ENCODE results near the gene VMP1.
"Not testable (repeated sequence)": the region's sequence is repeated elsewhere in the genome, so short reads cannot be mapped to it uniquely, and the experiment has no call there.

VMP1 gene

DNA sequence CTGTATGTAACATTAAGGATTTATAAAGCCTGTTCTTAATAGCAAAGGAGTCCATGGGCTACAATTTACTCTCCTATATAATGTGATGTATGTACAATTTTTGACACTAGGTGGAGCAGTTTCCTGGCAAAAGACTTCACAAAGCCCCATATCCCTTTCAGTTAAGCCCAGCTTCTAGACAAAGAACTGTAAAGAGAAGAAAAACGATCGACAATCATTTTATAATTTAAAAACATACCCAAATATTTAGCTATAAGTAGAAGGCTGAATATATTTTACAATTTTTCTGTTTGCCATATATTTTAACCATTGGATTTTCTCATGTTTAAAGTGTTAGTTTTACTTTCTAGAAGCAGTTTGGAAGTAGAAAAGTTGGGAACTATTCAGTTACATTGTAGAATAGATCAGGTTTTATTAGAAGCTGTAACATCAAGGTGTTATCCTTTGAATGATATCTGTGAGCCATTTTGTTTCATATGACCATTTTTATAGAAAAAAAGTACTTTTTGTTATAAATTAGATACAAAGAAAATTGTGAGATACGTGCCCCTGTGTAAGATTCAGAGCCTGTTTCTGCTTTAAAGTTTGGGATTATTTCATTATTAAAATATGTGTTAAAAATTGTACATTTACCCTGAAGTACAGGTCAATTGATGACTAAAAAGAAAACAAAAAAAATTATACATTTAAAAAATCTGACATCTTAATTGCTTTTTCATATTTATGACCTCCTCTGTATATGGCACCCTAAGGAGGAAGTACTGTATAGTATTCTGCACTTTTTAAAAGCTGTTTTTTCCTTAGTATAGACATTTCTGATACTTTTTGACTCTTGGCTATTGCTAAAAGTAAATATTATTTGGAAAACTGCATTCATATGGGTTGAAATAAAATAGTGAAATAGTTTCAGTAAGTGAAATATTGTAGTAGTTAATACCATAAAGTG lies 46.3 kb downstream of the VMP1 start:
- peak in 4 of 58 donors; percentile 2 to 61 (median 28) for DNase-seq

DNA sequence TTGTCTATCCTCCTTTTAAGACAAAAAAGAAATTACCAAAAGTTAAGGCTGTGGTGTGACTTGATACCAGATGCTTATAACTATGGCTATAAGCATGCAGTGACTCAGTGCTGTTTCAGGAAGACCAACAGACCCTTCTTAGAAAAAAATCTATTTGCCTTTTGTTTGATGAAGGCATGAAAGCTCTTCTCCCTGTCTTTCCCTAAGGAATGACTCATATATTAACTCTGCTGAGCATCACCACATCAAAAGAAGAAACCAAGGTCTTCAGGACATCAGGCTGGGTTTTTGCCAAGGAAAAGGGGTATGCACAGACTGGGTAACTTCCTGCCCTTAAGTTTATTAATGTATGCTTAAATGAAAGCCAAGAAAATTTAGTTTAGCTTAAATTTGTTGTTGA lies 47.1 kb downstream of the VMP1 start:
- DNase-seq = no peak

DNA sequence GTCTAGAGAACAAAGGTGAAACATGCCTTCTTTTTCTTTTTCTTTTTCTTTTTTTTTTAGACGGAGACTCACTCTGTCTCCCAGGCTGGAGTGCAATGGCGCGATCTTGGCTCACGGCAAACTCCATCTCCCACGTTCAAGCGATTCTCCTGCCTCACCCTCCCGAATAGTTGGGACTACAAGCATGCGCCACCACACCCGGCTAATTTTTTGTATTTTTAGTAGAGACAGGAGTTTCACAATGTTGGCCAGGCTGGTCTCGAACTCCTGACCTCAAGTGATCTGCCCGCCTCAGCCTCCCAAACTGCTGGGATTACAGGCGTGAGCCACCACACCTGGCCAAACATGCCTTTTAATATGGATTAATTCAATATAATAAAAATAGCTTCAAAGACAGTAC lies 47.6 kb downstream of the VMP1 start:
- DNase-seq = not testable (repeated sequence)

DNA sequence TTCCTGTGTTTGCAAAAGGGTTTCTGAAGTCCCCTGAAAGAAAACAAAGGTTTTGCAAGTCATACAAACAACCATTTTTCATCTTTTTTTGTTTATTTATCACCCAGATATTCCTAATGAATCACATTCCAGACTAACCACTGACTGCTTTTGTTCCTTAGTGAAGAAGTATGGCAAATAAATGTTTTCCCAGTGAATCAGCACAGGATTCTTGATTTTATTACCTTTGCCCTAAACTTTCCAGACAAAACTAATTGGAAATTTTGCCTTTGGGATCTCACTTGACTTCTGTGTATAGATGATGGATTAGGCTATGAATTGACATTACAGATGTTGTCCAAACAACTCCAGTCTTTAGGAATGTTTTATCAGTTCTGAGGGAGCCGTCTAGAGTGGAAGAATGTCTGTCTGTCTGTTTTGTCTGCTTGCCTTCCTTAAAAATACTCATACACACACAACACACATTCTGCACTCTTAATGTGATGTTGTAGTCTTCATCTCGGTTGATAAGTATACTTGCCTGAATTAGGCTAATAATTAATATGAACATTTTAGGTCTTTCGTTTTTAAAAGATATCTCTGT lies 48.9 kb downstream of the VMP1 start:
- no peak for DNase-seq

DNA sequence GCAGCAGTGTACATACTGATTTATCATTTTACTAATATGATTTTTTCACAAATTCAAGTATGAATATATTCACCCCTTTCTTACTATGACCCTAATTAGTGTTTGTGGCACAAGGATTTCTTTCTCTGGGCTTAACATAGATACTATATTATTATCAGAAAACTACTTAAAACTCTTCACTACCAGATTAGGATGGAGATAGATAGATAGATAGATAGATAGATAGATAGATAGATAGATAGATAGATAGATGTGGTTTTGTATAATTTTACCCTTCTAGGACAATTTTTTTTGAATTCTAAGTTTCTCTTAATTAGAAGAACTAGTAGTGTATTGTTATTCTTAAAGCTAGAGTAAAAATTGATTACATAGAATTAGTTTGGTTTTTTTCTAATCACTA lies 49.6 kb downstream of the VMP1 start:
- DNase-seq = no peak

DNA sequence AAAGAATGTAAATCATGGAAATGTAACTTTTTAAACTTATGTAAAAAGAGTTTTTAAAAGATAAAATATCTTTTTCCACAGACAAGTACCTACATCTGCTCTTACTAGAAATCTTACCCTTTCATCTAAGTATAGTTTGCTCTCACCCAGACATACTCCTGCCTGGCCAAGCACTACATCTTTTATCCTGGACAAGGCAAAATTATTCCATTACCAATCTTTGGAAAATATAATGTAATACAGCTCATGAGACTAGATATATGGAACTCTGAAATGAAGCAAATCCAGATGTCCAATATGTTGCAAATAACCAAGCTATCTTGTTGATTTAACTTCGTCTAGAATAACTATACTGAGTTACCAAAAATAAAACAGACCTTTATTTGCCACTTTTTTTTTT lies 50.0 kb downstream of the VMP1 start:
- DNase-seq = no peak

DNA sequence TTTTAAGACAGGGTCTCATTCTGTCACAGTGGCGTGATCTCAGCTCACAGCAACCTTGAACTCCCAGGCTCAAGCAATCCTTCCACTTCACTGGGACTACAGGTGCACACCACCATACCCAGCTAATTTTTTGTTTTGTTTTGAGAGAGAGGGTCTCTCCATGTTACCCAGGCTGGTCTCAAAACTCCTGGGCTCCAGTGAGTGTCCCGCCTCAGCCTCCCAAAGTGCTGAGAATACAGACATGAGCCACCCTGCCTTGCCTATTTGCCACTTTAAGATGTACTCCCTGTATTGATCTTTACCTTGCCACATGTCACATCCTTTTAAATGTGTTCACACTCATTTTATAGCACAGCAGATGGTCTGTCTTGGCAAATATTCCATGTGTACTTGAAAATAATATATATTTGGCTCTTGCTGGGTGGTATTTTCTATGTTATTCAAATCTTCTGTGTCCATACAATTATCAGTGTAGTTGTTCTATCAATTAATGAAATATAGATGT lies 50.5 kb downstream of the VMP1 start:
- no peak for DNase-seq

DNA sequence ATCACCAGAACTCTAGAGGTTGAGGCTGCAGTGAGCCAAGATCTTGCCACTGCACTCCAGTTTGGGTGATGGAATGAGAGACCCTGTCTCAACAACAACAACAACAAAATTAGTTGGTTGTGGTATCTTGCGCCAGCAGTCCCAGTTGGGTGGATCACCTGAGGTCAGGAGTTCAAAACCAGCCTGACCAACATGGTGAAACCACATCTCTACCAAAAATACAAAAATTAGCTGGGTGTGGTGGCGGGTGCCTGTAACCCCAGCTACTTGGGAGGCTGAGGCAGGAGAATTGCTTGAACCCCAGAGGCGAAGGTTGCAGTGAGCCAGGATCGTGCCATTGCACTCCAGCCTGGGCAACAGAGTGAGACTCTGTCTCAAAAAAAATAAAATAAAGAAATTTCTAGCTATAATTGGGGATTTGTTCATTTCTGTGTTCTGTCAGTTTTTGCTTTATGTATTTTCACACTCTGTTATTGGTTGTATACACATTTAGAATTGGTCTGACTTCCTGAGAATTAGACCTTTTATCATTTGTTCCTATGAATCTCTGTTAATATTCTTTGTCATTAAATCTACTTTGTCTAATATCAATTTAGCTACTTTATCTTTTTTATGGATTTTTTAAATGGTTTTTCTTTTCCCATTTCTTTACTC lies 51.7 kb downstream of the VMP1 start:
- not testable (repeated sequence) for DNase-seq

DNA sequence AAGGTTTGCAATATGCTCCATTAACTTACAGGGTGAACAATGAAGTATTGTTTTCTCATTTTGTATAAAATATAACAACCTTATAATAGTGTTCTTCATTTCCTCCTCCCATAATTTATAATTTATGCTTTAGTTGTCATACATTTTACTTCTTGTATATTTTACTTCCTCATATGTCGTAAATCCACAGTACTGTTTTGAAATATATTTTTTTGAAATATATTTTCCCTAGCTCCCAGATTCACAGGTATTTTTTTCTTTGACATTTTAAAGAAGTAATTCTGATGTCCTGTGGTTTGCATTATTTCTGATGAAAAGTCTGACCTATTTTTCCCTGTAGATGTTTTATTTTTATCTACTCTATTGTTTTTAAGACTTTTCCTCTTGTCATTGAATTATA lies 52.7 kb downstream of the VMP1 start:
- no peak for DNase-seq

DNA sequence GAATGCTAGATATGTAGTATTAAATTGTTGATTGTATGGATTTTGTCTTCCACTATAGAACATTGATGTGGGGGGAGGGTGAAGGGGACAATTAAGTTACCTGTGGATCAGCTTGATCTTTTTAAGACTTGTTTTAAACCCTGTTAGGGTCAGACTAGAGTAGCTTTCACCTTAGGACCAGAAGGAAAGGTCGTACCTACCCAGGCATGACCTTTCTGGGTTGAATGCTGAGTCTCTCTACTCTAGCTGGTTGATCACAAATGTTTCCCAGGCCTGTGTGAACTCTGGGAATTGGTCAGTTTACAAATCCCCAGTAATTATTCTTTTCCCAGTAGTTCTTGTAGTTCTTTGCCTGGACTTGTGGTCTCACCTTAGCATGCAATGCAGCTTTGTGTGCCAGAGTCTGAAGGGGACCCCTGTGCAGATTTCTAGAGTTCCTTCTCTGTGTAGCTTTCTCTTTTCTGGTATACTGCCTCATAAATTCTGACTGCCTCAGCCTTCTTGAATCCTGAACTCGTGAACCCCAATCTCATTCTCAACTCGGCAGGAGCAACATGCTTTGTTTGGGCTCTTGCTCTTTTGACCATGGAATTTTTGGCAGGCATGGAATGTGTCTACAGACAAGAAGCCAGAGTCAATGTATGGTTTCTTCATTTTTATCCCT lies 54.1 kb downstream of the VMP1 start:
- no peak for DNase-seq

DNA sequence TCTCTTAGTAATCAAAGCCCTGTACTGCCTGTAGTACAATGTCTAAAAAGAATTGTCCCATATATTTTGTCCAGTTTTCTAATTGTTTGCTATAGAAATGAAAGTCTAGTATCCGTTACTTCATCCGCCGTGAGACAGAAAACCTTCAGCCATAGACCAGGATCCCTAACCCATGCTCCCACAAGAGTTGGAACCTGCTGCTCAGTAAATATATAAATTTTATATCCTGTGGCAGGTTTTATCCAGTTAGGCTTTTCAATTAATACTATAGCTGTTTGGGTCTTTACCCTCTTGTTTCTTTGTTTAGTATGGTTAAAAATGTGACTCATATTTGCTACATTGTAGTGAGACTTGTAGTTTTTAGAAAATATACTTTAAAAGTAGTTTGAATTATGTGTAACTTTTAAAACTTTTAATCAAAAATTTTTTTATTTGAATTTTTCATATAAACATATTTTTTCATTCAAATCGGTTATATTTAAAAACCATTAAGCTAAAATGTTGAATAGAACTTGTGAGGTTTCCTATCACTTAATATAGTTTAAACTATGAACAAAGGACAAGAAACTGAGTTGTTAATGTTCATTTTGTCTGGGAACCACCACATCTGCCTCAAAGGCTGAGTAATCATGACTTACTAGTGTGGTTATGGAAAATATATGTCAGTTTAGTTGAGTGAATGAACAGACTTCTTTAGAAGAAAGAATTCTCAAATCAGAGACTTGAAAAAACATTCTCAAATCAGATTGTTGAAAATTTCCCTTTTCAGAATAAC lies 54.8 kb downstream of the VMP1 start:
- no peak for DNase-seq

DNA sequence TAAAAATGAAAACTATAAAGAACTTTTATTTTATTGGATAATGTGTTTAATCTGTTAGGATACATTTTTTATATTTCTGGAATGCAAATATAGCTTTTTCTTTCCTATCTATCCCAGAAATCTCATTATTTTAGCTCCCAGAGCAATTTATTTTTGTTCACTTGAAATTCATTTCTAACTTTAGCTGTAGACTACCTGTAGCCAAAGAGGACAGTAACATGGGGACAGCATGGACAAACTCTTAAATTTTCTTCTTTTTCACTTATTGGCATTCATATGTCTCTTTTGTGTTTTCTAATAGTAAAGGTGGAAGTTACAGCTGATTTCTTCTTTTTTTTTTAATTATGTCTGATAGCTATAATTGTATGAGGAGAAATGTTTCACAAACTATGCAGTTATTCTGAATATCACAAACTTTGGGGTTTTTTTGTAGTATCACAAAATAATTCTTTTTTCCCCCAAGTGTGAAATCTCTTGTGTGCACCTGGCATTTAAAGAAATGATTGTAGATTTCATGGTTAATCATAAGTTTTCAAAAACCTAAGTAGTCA lies 55.4 kb downstream of the VMP1 start:
- DNase-seq = no peak

DNA sequence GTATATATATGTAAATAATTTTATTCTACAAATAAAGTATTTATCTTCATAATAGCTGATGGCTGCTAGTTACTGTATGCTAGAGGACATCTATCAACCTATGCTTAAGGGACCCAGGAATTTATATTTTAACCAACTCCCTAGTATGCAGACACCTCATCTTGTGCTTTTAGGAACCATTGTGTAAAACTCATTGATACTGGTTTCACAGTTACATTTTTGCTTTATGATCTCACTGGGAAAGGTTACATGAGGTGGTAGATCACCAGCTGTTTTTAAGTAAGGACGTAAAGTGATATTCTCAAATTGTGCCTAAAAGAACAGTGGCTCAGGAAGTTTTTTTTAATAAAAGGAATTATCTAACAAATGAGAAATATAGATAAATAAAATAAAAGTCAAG lies 56.4 kb downstream of the VMP1 start:
- no peak for DNase-seq

DNA sequence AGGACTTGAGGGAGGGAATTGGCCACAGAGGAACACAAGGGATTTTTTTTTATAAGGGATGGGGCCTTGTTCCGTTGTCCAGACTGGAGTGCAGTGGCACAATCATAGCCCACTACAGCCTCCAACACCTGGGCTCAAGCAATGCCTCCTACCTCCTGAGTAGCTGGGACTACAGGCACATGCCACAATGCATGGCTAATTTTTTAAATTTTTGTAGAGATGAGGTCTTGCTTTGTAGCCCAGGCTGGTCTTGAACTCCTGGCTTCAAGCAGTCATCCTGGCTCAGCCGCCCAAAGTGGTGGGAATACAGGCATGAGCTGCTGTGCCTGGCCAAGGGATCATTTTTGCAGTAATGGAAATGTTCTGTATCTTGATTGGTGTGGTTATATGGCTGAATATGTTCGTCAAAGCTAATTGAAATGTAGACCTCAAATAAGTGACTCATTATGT lies 56.9 kb downstream of the VMP1 start:
- no peak for DNase-seq

DNA sequence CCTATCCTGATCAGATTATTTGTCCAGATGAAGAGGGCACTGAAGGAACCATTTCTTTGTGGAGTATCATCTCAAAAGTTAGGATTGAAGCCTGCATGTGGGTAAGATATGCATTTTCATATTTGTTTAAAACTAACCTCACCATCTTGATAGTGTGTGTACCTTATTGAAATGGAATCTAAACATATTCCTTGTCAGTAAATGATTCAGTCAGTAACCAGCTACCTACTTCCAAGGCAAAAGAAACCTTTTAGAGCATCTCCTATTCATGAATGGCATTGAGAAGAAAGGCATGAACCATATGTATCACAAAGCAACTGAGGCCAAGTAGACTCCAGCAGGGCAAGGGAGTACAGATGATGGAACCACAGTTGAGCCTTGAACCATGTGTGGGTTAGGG lies 57.6 kb downstream of the VMP1 start:
- no peak for DNase-seq

DNA sequence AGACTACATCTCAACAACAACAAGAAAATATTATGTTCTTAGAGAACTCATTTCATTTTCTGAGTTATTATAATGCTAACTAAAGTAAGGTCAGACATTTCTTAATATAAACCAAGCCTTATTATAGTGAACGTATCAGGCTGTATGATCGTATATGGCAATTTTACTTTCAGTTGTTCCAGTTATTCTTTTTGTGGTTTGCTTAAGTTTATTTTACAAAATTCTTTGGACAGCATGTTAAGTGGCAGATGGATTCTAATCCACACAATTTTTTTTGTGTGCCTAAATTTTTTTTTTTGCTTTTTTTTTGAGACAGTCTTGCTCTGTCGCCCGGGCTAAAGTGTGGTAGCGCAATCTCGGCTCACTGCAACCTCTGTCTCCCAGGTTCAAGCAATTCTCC lies 59.0 kb downstream of the VMP1 start:
- DNase-seq = no peak

DNA sequence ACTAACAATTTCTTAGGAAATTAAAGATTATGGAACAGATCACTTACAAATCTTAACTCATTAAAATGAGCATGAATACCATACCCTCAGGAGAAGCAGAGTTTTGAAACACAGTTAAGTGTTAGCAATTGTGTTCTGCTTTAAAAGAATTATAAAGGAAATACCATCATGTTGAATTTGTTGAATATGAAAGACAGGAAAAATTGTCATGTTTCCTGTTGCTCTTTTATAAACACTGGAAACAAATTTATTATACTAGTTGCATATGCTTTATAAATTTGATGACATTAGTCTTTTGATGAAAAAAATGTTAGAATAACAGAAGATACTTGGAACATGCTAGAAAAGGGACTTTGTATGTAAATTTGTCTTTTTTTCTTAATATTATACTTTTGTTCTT lies 59.7 kb downstream of the VMP1 start:
- no peak for DNase-seq

DNA sequence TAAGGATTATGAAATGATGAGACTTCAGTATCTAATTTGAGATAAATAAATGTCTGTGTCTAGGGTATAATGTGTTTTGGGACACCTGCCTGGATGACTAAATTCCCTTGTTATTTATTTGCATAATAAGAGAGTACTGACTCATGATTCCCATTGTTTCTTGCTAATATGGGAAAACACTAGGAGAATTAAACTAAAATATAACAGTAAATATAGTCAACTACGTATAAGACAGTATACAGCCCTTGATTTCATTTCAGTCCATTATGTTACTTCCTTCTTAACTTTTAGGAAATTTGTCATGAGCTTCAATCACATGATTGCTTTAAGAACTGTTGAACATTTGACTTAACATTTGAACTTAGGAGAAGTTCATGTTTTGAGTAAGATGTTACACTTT lies 62.4 kb downstream of the VMP1 start:
- DNase-seq = peak in 1 of 58 donors; percentile 4

DNA sequence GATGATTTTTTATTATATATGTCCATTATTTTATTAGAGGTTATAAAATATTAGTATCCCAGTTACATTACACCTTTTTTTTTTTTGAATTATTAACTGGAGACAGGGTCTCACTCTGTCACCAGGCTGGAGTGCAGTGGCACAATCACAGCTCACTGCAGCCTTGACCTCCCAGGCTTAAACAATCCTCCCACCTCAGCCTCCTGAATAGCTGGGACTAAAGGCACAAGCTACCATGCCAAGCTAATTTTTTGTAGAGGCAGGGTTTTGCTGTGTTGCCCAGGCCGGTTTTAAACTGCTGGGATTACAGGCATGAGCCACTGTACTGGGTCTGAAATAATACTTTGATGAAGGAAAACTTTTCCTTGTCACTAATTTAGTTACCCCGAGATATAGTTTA lies 63.6 kb downstream of the VMP1 start:
- DNase-seq = no peak

DNA sequence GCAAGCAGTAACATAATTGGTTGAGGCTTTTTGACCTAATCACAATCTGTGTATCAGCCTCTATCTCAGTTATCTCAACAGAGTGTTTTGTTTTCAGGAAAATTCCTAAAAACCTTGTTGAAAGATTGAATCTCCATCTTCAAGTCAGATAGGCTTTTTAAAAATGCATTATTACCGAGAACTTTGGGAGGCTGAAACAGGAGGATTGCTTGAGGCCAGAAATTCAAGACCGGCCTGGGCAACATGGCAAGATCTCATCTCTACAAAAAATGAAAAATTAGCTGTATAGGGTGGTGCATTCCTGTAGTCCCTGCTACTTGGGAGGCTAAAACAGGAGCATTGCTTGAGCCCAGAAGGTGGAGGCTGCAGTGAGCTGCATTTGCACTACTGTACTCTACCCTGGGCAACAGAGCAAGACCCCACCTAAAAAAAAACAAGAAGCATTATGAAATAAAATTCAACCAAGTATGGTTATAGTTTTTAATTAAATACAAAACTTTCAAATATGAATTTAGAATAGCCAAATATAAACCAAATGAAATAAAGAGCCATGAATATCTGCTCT lies 68.4 kb downstream of the VMP1 start:
- no peak for DNase-seq
